RWPE2 (cell line): Measurements from ENCODE around the gene PTK6.
A peak's percentile ranks its signal among the peaks of the same experiment; 100 is the strongest.
"Not testable (repeated sequence)": the region's sequence is repeated elsewhere in the genome, so short reads cannot be mapped to it uniquely, and the experiment has no call there.

Experiments
- ATAC-seq: fragments of 200-7000 bp; cut with Tn5 transposase; 3 replicates; pipeline ENCODE4 v1.9.1; 2021; ENCODE audit warnings: low read depth
- DNase-seq: peaks from one replicate; pipeline ENCODE4 v3.0.0-alpha.2; 2020; ENCODE audit warnings: low spot score
- H3K27ac ChIP-seq: fragments of 450-650 bp; 2 replicates; pipeline ENCODE4 v1.5.1; 2017; ENCODE audit warnings: mild to moderate bottlenecking; ENCODE audit not compliant: poor library complexity, severe bottlenecking
- H3K27me3 ChIP-seq: fragments of 250-450 bp; sonication (Bioruptor Pico); 2 replicates; pipeline ENCODE4 v1.5.1; 2021; ENCODE audit warnings: mild to moderate bottlenecking, moderate library complexity; ENCODE audit not compliant: insufficient read depth, poor library complexity, severe bottlenecking
- H3K36me3 ChIP-seq: fragments of 250-450 bp; sonication (Bioruptor Pico); 2 replicates; pipeline ENCODE4 v1.5.1; 2020; ENCODE audit warnings: low read depth, mild to moderate bottlenecking, moderate library complexity
- H3K4me1 ChIP-seq: fragments of 250-450 bp; sonication (Bioruptor Pico); 2 replicates; pipeline ENCODE4 v1.5.1; 2021; ENCODE audit warnings: mild to moderate bottlenecking, moderate library complexity; ENCODE audit not compliant: insufficient read depth, poor library complexity, severe bottlenecking
- H3K4me3 ChIP-seq: fragments of 250-450 bp; sonication (Bioruptor Pico); 2 replicates; pipeline ENCODE4 v1.5.1; 2021; ENCODE audit warnings: mild to moderate bottlenecking, moderate library complexity; ENCODE audit not compliant: severe bottlenecking
- H3K9me3 ChIP-seq: fragments of 250-450 bp; sonication (Bioruptor Pico); 2 replicates; pipeline ENCODE4 v1.5.1; 2021; ENCODE audit warnings: mild to moderate bottlenecking, moderate library complexity; ENCODE audit not compliant: severe bottlenecking
- CTCF ChIP-seq: fragments of 450-650 bp; IDR thresholded peaks from one replicate; pipeline ENCODE4 v1.5.1; 2017; ENCODE audit warnings: mild to moderate bottlenecking, moderate library complexity; ENCODE audit not compliant: poor library complexity, severe bottlenecking

Gene PTK6

DNA sequence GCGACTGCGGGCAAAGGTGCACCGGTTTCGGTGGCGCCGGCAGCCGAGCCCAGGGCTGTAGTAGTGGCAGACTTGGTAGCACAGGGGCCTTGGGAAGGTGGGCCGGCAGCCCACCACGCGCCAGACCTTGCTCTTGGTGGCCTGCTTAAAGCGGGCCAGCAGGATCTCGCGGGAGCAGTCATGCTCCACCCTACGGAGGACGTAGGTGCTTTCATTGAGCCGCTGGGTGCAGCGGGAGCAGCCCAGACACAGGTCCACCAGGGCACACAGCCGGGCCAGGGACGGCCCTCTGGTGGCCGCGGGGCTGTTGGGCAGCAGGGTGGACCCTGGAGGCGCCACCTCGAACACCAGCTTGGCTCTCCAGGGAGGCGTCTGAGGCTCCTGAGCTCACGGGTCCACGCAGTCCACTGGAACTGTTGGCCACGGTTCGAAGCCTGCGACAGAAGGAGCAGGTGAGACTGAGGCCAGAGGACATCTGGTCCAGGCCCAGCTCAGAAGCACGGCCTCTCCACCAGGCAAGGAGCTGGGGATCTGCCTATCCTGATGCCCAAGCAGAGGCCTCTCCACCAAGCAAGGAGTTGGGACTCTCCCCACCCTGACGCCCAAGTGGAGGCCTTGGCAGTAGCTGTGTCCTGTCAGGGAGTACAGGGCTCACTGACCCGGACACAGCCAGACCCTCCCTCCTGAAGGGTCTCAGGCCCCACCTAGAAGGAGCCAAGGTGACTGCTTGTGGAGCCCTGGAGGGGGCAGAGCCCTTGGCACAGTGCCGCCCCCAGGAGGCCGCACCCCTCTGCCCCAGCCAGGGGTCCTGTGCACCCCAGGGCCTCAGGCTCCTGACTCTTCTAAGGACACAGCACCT, 35.8 kb upstream of the PTK6 start:
- peak overlapping the region; percentile 36 for H3K27ac ChIP-seq
- peaks cover 4% of the 10 kb centered on the region for H3K4me1 ChIP-seq
- peak; percentile 28 for TF ChIP-seq CTCF
- H3K9me3 ChIP-seq: no peaks in the 10 kb centered on the region
- no peak for DNase-seq
- peak overlapping the region; percentile 82 for H3K4me3 ChIP-seq
- H3K27me3 ChIP-seq: no peaks in the 10 kb centered on the region
- H3K36me3 ChIP-seq: peaks cover 14% of the 10 kb centered on the region
- ATAC-seq: peak; percentile 20

- Histone ChIP-seq H3K4me3 (no peak overlapping the region), H3K27me3 (no peaks in the 10 kb centered on the region), H3K27ac (no peak overlapping the region), H3K4me1 (peaks cover 4% of the 10 kb centered on the region), H3K9me3 (no peaks in the 10 kb centered on the region), H3K36me3 (peaks cover 20% of the 10 kb centered on the region)
- DNase-seq: peak; percentile 83
- TF ChIP-seq CTCF: no peak
- ATAC-seq: no peak
These were observed 35.1 kb upstream of the PTK6 start for GRCh38 chr20:63572071-63572787.

GRCh38 chr20:63571087-63571478, 33.9 kb upstream of the PTK6 start:
- H3K27ac ChIP-seq: not testable (repeated sequence)

DNA sequence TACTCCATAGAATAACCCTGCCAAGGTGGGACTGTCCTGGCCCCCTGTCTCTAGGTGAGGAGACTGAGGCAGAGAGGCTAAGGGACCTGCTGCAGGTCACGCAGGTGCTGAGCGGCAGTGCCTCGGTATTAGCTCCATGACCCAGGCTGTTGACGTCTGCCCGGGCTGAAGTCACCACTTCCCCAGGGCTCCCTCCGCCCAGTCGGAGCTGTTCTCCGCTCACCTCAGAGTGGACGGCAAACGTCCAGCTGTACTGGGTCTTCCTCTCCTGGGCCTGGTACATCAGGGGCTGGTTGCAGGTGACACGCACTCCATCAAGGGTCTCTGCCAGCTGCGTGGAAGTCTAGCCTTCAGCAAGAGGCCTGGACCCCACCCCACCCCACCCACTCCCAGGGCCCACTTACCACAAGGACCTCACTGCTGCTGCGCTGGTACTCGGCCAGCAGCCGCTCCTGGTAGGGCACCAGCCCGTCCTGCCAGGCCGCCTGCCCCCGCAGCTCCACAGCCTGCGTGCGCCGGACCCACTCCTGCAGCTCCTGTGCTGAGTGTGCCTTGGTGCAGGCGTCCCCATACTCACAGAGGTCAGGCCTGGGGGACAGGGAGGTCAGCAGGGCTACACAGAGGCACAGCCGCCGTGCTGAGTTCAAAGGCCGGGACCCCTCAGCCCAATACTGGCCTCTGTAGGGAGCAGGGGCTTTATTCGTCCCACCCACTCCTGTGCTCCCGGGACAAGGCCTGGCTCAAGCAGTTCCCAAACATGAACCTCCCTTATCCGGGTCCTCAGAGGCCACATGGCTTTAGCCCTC, 33.3 kb upstream of the PTK6 start:
- H3K4me3 ChIP-seq: no peak overlapping the region
- no peaks in the 10 kb centered on the region for H3K27me3 ChIP-seq
- TF ChIP-seq CTCF: no peak
- ATAC-seq (no peak), DNase-seq (peak; percentile 83)
- peaks cover under 1% of the 10 kb centered on the region for H3K4me1 ChIP-seq
- peaks cover 32% of the 10 kb centered on the region for H3K36me3 ChIP-seq
- no peak overlapping the region for H3K27ac ChIP-seq
- no peaks in the 10 kb centered on the region for H3K9me3 ChIP-seq

More at GRCh38 chr20:63571087-63571478, 33.9 kb upstream of the PTK6 start:
- not testable (repeated sequence) for H3K4me1 ChIP-seq, DNase-seq, ATAC-seq, H3K4me3 ChIP-seq, H3K27me3 ChIP-seq, H3K9me3 ChIP-seq
- H3K36me3 ChIP-seq: peaks cover 27% of the 10 kb centered on the region
